HG02610 (cell line): ENCODE measurements around the gene SIRT7.

ENCODE experiments used
- ATAC-seq: cut with Tn5 transposase; IDR thresholded peaks from one replicate; pipeline ENCODE4 v1.9.1; 2021; ENCODE audit warnings: mild to moderate bottlenecking, moderate library complexity; ENCODE audit not compliant: unreplicated experiment

The SIRT7 gene

GRCh38 chr17:81917565-81918332 lies at the start of gene SIRT7:
Gene SIRT7 (minus strand): TSS chr17:81918176. CDS start chr17:81918131, 45 bp downstream.
- peak; percentile 51 for ATAC-seq

- ATAC-seq = no peak
Observed at GRCh38 chr17:81967244-81967532, 49.2 kb upstream of the SIRT7 start.

DNA sequence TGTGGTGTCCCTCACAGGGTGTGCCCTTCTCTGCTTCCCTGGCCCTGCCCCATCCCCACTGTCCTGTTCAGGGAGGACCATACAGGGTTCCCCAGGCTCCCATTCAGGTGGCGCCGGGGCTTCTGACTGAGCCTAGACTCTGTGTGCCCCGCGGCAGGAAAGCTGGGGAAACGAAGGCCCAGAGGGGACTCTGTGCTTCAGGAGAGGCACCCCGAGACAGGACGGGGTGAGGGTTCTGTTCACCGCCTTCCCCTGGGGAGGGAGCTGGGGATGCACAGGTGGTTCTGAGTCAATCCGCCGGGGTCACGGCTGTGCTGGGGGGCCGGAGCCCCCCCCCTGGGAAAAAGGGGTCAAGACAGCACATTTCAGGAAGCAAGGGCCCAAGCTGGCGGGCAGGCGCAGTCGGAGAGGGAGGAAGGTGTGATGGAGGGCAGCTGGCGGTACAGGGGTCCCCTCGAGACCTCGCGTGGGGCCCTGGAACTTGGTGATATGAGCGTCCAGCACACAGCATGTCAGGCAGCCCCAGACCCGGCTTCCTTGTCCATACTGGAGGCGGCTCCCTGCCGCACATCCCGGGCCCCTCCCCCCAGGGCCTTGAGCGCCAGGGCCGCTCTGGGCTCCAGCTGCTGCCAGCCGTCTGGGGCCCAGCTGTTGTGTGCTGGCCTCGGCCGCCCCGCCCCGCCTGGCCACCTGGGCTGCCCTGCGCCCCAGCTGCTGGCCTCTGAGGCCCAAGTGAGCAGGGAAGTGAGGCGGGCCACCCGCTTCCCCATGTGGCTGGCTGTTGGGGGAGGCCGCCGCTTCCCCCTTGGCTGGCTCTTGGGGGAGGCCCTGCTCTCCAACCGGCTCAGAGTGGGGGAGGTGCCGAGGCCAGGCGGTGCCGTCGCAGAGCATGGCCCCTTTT lies 48.6 kb upstream of the SIRT7 start:
- no peak for ATAC-seq

DNA sequence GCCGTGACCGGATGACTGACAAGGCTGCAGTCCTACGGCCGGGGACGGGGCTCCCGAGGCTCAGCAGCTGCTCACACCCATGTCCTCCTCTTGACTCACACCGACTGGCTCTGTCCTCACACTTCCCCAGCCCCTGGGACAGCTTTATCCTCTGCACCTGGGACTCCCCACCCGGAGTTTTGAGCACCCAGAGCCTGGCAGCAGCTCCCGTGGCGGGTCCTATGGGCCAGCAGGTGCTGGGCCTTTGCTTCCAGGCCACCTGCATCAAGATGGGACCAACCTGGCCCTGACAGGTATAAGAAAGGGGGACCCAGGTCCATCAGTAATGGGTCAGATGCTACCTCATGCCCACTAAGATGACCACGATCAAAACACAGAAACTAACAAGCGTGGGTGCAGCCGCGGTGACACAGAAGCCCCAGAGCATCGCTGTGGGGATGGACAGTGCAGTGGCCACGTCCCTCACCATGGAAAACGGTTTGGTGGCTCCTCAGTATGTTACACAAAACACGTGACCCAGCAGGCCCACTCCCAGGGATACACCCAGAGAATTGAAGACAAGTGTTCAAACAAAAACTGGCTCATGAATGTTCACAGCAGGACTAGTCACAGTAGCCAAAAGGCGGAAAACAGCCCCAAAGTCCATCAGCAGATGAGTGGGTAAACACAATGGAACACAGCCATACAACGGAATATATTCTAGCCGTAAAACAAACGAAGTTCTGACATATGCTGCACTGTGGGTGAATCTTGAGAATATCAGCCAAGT lies 46.3 kb upstream of the SIRT7 start:
- no peak for ATAC-seq

- no peak for ATAC-seq
Observed at GRCh38 chr17:81962499-81963441, 44.8 kb upstream of the SIRT7 start.

DNA sequence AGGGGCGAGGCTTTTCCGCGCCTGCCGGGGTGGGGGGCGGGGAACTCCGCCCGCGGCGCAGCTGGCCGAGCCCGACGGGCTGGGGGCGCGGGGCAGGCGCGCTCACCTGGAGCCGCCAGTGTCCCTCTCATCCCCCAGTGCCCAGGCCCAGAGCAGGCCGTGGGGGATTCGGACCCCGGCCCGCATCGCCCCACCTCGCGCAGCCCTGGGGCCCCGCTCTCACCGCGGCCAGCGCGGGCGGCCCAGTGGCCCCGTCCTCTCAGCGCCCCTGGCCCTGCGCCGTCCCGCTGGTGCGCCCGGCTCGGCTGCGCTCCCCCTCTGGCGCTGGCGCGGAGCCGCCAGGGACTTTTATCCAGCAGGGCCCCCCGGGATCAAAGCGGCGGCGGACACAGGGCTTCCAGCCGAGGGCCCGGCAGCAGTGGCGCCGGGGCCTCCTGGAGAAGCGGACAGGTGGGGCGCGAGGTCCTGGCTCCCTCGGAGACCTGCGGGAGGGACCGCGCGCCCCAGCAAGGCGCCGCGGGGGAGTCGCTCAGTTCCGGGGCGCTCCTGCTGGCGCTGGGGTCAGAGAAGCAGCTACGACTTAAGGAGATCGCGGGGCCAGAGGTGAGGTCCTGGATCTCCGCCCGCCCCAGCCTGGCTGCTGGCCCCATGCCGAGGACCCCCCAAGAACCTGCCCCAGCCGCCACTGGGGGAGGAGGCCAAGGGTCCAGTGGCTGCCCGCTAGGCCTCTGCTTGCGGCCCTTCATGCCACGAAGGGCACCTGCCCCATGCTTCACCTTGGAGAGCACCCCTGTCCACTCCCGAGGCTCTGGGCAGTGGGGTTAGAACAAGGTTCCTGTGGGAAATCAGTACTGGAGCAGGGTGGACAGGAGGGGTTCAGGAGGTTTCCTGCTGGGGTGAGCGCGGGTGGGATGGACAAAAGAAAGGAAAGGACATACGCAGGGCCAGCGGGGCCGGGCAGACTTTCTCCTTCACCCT lies 43.8 kb upstream of the SIRT7 start:
- no peak for ATAC-seq

DNA sequence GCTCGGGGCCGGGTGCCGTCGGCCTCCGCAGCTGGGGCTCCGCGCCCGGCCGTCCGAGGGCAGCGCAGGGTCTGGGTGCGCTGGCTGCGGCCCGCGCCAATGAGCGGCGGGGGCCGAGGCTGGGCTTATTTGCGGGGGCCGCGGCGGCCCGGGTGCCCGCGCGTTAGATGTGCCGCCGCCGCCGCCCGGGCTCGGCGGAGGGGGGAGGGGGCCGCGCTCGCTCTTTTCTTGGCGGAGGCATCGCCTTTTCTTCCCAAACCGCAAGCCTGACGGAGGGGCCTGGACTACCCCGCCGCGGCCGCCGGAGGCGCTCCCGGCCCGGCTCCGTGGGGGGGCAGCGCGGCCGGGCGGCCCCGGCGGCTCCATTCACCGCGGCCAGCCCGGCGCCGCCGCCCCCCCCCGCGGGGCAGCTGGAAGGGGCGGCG lies 43.1 kb upstream of the SIRT7 start, which contains the start of gene NOTUM:
NOTUM (minus strand) TSS at position 101 of the 425 bp plus-strand sequence. CDS start 278 bp downstream, outside the sequence.
- no peak for ATAC-seq

DNA sequence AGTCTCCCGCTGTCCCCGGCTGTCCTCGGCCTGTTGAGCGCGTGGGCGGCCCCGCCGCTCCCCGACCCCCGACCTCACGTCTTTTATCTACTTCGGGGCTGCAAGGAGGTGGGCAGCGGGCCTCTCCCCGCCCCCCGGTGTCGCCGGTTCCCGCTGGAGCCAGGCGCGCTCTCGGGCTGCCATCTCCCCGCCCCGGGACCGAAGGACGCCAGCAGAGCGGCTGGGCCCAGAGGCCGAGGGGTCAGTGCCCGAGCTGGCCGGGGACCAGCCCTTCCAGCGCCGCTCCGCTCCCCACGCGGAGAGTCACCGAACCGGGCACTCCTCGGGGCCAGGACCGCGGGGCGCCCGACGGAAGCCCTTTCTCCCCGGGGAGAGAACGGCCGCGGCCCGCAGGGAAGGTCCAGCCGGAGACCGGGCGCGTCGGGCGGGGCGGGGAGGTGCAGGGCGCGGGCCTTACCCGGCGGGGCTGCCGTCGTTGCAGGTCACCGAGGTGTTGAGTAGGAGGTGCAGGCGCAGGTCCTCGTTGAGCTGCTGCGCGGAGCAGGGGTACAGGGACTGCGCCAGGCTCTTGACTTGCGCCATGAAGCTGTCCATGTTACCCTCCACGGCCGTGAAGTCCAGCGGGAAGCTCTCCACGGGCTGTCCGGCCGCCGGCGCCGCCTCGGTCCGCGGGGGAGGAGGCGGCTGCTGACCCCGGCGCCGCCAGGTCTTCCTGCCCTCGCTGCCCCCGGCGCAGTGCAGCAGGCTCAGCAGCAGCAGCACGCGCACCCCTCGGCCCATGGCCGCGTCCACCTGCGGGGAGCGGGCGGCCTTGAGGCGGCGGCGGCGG lies 42.4 kb upstream of the SIRT7 start:
- no peak for ATAC-seq

DNA sequence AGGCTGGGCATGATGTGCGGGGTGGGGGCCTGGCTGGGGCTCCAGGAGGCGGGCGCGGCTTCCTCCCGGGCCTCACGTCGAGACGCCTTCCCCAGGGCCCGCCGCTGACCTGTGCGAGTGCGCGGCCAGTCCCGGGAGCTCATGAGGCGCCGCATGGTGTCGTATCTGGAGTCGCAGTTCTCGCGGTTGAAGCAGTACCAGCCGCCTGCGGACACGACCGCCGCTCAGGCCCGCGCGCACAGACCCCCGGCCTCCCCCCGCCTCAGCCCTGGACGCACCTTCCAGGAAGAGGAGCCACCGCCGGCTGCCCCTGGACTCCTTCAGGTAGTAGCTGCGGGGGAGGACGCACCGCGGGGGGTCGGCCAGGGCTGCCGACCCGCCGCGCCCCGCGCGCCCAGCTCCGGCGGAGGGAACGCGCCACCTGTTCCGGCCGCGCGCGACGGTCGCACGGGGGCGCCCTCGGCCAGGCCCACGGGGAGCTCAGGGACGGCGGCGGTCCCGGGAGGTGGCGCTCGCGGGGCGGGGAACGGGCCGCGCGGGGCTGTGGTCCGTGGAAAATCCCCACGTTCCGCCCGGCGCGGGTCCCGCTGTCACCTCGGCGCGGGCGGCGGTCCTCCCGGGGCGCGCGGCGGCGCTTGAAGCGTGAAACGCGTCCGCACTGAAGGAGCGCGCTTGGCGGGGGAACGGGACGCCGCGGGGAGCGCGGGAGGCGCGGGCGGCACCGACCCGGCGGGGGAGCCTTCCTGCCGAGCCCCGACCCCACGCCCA lies 41.6 kb upstream of the SIRT7 start:
- no peak for ATAC-seq

GRCh38 chr17:81958633-81959342 lies 40.8 kb upstream of the SIRT7 start:
- no peak for ATAC-seq

GRCh38 chr17:81957691-81958432 lies 39.9 kb upstream of the SIRT7 start:
- ATAC-seq = no peak

- ATAC-seq = no peak
Observed at GRCh38 chr17:81956607-81957589, 38.9 kb upstream of the SIRT7 start.

DNA sequence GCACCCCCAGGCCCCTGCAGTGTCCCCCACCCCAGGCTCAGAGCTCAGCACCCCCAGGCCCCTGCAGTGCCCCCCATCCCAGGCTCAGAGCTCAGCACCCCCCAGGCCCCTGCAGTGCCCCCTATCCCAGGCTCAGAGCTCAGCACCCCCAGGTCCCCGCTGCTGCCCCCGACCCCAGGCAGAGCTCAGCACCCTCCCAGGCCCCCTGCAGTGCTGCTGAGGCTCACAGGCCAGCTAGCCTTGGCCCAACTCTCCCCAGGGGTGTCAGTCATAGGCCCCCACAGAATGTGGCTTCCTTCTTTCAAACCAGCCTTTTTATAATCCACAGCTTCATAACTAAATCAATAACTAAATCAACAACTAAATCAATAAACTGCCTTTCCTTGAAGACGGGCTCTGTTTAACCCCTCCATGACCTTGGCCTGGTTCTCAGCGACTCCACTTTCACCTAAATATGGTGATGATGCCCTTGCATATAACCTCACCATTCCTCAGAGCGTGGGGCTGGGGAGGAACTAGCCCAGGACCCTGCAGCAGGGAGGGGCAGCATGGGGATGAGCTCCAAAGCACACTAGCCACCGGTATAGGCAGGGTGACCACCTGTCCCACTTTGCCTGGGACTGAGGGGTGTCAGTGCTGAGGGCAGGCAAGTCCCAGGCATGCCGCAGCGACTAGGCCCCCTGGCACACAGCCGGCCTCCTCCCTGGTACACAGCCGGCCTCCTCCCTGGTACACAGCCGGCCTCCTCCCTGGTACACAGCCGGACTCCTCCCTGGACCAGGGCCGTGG lies 38.0 kb upstream of the SIRT7 start:
- no peak for ATAC-seq

GRCh38 chr17:81955058-81955681 lies 37.2 kb upstream of the SIRT7 start:
- ATAC-seq = no peak
